Fibroblast of lung (primary cell): ENCODE measurements around the gene IQCB1. TPM values are rescaled to one million over a fixed set of nuclear protein-coding genes. Genes with fewer than 3 reads are reported as not detected.

Experiments used
- DNase-seq, 2 donors: peaks; one replicate each; pipeline versions ENCODE4 v3.0.0 to v3.0.0-alpha.2; 2010; ENCODE audit warnings: low read depth in 2 of 2
- H2AFZ ChIP-seq: 2 replicates; pipeline ENCODE4 v1.5.1; 2012; ENCODE audit warnings: low read length, control low read depth, inconsistent platforms
- H3K27ac ChIP-seq: 2 replicates; pipeline ENCODE4 v1.5.1; 2011; ENCODE audit warnings: low read length, control low read depth; ENCODE audit not compliant: insufficient read depth
- H3K27me3 ChIP-seq: 2 replicates; pipeline ENCODE4 v1.5.1; 2011; ENCODE audit warnings: mild to moderate bottlenecking, low read length; ENCODE audit not compliant: control insufficient read depth, insufficient read depth
- H3K36me3 ChIP-seq: 2 replicates; pipeline ENCODE4 v1.5.1; 2011; ENCODE audit warnings: low read length; ENCODE audit not compliant: control insufficient read depth, insufficient read depth
- H3K4me1 ChIP-seq: 2 replicates; pipeline ENCODE4 v1.5.1; 2011; ENCODE audit warnings: low read length; ENCODE audit not compliant: control insufficient read depth, insufficient read depth; ENCODE audit errors: extremely low read depth
- H3K4me2 ChIP-seq: 2 replicates; pipeline ENCODE4 v1.5.1; 2011; ENCODE audit warnings: low read length, control low read depth; ENCODE audit not compliant: insufficient read depth; ENCODE audit errors: extremely low read depth
- H3K4me3 ChIP-seq, 4 experiments: fragments of 200-600 bp in 1 of 4; sonication (generic) in 1 of 4; replicated peaks in 1 of 4; 2 replicates each; pipeline ENCODE4 v1.5.1; 2011 to 2016; ENCODE audit warnings: low read length in 4 of 4, low read depth in 3 of 4, mild to moderate bottlenecking in 3 of 4, control low read depth in 2 of 4, inconsistent platforms in 1 of 4, mixed read lengths in 1 of 4; ENCODE audit not compliant: insufficient read depth in 1 of 4; ENCODE audit errors: control extremely low read depth in 1 of 4
- H3K79me2 ChIP-seq: 2 replicates; pipeline ENCODE4 v1.5.1; 2012; ENCODE audit warnings: mild to moderate bottlenecking, low read length, inconsistent platforms; ENCODE audit not compliant: control insufficient read depth, insufficient read depth
- H3K9ac ChIP-seq: 2 replicates; pipeline ENCODE4 v1.5.1; 2011; ENCODE audit warnings: mild to moderate bottlenecking, low read length, control low read depth; ENCODE audit not compliant: insufficient read depth
- H3K9me3 ChIP-seq: 2 replicates; pipeline ENCODE4 v1.5.1; 2012; ENCODE audit warnings: low read depth, low read length; ENCODE audit not compliant: control insufficient read depth, insufficient read depth
- H4K20me1 ChIP-seq: 2 replicates; pipeline ENCODE4 v1.5.1; 2011; ENCODE audit warnings: low read length; ENCODE audit not compliant: control insufficient read depth, insufficient read depth; ENCODE audit errors: extremely low read depth
- CTCF ChIP-seq, 2 donors: IDR thresholded peaks in 1 of 2; conservative IDR thresholded peaks in 1 of 2; 1 replicate in 1 of 2; 2 replicates in 1 of 2; pipeline ENCODE4 v1.5.1; 2011 to 2012; ENCODE audit warnings: low read length in 2 of 2, control low read depth in 1 of 2, inconsistent platforms in 1 of 2, low read depth in 1 of 2, mild to moderate bottlenecking in 1 of 2
- EZH2 ChIP-seq: IDR thresholded peaks from 2 replicates; pipeline ENCODE4 v1.5.1; 2012; ENCODE audit warnings: low read length, control low read depth, mild to moderate bottlenecking; ENCODE audit errors: missing control alignments
- polyA plus RNA-seq, 2 donors: library from polyadenylated mRNA; depleted of rRNA in 1 of 2; stranded (reverse) in 1 of 2; unstranded in 1 of 2; fragments of >200 nt; gene quantifications; 2 replicates each; pipeline ENCODE4 v1.2.1, GENCODE V29; 2011 to 2012; ENCODE audit warnings: missing spikeins in 1 of 2
- total RNA-seq: library from RNA; depleted of rRNA; stranded (reverse); fragments of >200 nt; gene quantifications from 2 replicates; pipeline ENCODE4 v1.2.1, GENCODE V29; 2014

IQCB1 gene
- total and polyA plus RNA-seq, 2 donors (not counting 1 experiment from before 2014, with no cell fraction given): 9.2 to 19.3 TPM

- Histone ChIP-seq H3K27ac (no peak overlapping the region), H2AFZ (no peak overlapping the region), H3K27me3 (no peaks in the 10 kb centered on the region), H3K36me3 (no peaks in the 10 kb centered on the region), H3K4me2 (no peak overlapping the region), H3K9me3 (no peaks in the 10 kb centered on the region), H3K4me3 (no peak overlapping the region), H3K4me1 (no peaks in the 10 kb centered on the region), H4K20me1 (no peaks in the 10 kb centered on the region), H3K9ac (no peak overlapping the region), H3K79me2 (no peaks in the 10 kb centered on the region)
- DNase-seq: no peak
- TF ChIP-seq CTCF (conservative IDR thresholded peaks at IDR 0.05 in 1 of 2, IDR thresholded peaks at IDR 0.05 in 1 of 2; ENCODE audit: low read depth in 1 of 2, low read length in 2 of 2) (no peak), EZH2 (no peak)
Observed at GRCh38 chr3:121817753-121818152, 17.1 kb downstream of the IQCB1 start.

GRCh38 chr3:121809249-121809648 lies 25.6 kb downstream of the IQCB1 start:
- TF ChIP-seq CTCF (conservative IDR thresholded peaks at IDR 0.05 in 1 of 2, IDR thresholded peaks at IDR 0.05 in 1 of 2; ENCODE audit: low read depth in 1 of 2, low read length in 2 of 2) (no peak), EZH2 (no peak)
- H3K4me2 ChIP-seq: no peak overlapping the region
- peaks cover 1% of the 10 kb centered on the region for H3K36me3 ChIP-seq
- H3K27ac ChIP-seq: no peak overlapping the region
- no peaks in the 10 kb centered on the region for H3K27me3 ChIP-seq
- no peak overlapping the region for H3K4me3 ChIP-seq
- H3K9ac ChIP-seq: no peak overlapping the region
- H3K4me1 ChIP-seq: no peaks in the 10 kb centered on the region
- H4K20me1 ChIP-seq: no peaks in the 10 kb centered on the region
- H3K9me3 ChIP-seq: no peaks in the 10 kb centered on the region
- no peaks in the 10 kb centered on the region for H3K79me2 ChIP-seq
- DNase-seq: no peak
- H2AFZ ChIP-seq: no peak overlapping the region

GRCh38 chr3:121803771-121804320 lies 31.0 kb downstream of the IQCB1 start:
- no peak overlapping the region for H3K4me2 ChIP-seq
- no peak overlapping the region for H2AFZ ChIP-seq
- DNase-seq: no peak
- H3K9me3 ChIP-seq: no peaks in the 10 kb centered on the region
- peaks cover 1% of the 10 kb centered on the region for H3K36me3 ChIP-seq
- no peak overlapping the region for H3K9ac ChIP-seq
- H3K4me1 ChIP-seq: no peaks in the 10 kb centered on the region
- H3K79me2 ChIP-seq: no peaks in the 10 kb centered on the region
- no peaks in the 10 kb centered on the region for H3K27me3 ChIP-seq
- H3K4me3 ChIP-seq: no peak overlapping the region
- TF ChIP-seq CTCF (conservative IDR thresholded peaks at IDR 0.05 in 1 of 2, IDR thresholded peaks at IDR 0.05 in 1 of 2; ENCODE audit: low read depth in 1 of 2, low read length in 2 of 2) (no peak), EZH2 (no peak)
- H3K27ac ChIP-seq: no peak overlapping the region
- H4K20me1 ChIP-seq: no peaks in the 10 kb centered on the region
